Natural killer cell (primary cell): Measurements from ENCODE around the gene NOTUM. TPM values are rescaled to one million over a fixed set of nuclear protein-coding genes. Genes with fewer than 3 reads are reported as not detected.

Source experiments
- ATAC-seq, 3 donors: fragments of 150-1000 bp in 2 of 3; fragments of 200-7000 bp in 1 of 3; cut with Tn5 transposase; 1 replicate in 1 of 3; 2 replicates in 2 of 3; pipeline ENCODE4 v1.10.0; 2021; ENCODE audit warnings: mild to moderate bottlenecking in 2 of 3, moderate library complexity in 2 of 3
- DNase-seq, 2 donors: peaks; one replicate each; pipeline versions ENCODE4 v3.0.0 to v3.0.0-alpha.2; 2013 to 2021; ENCODE audit warnings: mixed read lengths in 1 of 2
- H3K27ac ChIP-seq: one replicate; pipeline ENCODE4 v1.5.1; 2013; ENCODE audit warnings: mild to moderate bottlenecking, low read length
- H3K27me3 ChIP-seq: one replicate; pipeline ENCODE4 v1.6.1; 2013; ENCODE audit warnings: low read length; ENCODE audit not compliant: control insufficient read depth, insufficient read depth
- H3K36me3 ChIP-seq: one replicate; pipeline ENCODE4 v1.6.1; 2013; ENCODE audit warnings: low read length; ENCODE audit not compliant: control insufficient read depth, insufficient read depth
- H3K4me1 ChIP-seq: one replicate; pipeline ENCODE4 v1.6.1; 2013; ENCODE audit warnings: low read length; ENCODE audit not compliant: control insufficient read depth, insufficient read depth
- H3K4me3 ChIP-seq: one replicate; pipeline ENCODE4 v1.5.1; 2013; ENCODE audit warnings: low read length
- H3K9me3 ChIP-seq: one replicate; pipeline ENCODE4 v1.6.1; 2013; ENCODE audit warnings: low read length; ENCODE audit not compliant: control insufficient read depth, insufficient read depth
- H3K27ac Mint-ChIP-seq, 2 donors: one replicate each; pipeline ENCODE4 v1.8.0; 2022; ENCODE audit warnings: mild to moderate bottlenecking in 2 of 2, mixed read lengths in 2 of 2, moderate library complexity in 1 of 2
- H3K27me3 Mint-ChIP-seq, 2 donors: one replicate each; pipeline ENCODE4 v1.8.0; 2022; ENCODE audit warnings: low read depth in 2 of 2, mixed read lengths in 2 of 2
- H3K36me3 Mint-ChIP-seq: one replicate; pipeline ENCODE4 v1.8.0; 2022; ENCODE audit warnings: mixed read lengths
- H3K4me1 Mint-ChIP-seq, 2 donors: one replicate each; pipeline ENCODE4 v1.8.0; 2022; ENCODE audit warnings: mixed read lengths in 2 of 2
- H3K4me3 Mint-ChIP-seq: one replicate; pipeline ENCODE4 v1.8.0; 2022; ENCODE audit warnings: mild to moderate bottlenecking, moderate library complexity, mixed read lengths
- H3K9me3 Mint-ChIP-seq, 2 donors: one replicate each; pipeline ENCODE4 v1.8.0; 2022; ENCODE audit warnings: mixed read lengths in 2 of 2
- WGBS: methylation state at CpG from one replicate; pipeline ENCODE4 v1.1.7; 2013; ENCODE audit warnings: missing lambda C conversion rate; ENCODE audit not compliant: insufficient coverage; 5-methylcytosine and 5-hydroxymethylcytosine counted together
- intact Hi-C: fragments of 100-400 bp; cut with micrococcal nuclease; formaldehyde crosslinking; loops from one replicate; pipeline ENCODE4 v1.14.2; 2022
- total RNA-seq, 4 donors: library from RNA; stranded (reverse); fragments of 120-200 nt in 1 of 4; gene quantifications; one replicate each; pipeline versions ENCODE4 v1.2.3 to v1.2.4, GENCODE V29; 2013 to 2022
- TF ChIP-seq, protein P1 (sequence below): fragments of 200-600 bp; IDR thresholded peaks from one replicate; pipeline ENCODE4 v1.8.0; 2022; ENCODE audit warnings: antibody characterized with exemption

The NOTUM gene
- total RNA-seq, 3 donors from 2014 or later (not counting 1 experiment from before 2014, with no cell fraction given) = not detected

DNA sequence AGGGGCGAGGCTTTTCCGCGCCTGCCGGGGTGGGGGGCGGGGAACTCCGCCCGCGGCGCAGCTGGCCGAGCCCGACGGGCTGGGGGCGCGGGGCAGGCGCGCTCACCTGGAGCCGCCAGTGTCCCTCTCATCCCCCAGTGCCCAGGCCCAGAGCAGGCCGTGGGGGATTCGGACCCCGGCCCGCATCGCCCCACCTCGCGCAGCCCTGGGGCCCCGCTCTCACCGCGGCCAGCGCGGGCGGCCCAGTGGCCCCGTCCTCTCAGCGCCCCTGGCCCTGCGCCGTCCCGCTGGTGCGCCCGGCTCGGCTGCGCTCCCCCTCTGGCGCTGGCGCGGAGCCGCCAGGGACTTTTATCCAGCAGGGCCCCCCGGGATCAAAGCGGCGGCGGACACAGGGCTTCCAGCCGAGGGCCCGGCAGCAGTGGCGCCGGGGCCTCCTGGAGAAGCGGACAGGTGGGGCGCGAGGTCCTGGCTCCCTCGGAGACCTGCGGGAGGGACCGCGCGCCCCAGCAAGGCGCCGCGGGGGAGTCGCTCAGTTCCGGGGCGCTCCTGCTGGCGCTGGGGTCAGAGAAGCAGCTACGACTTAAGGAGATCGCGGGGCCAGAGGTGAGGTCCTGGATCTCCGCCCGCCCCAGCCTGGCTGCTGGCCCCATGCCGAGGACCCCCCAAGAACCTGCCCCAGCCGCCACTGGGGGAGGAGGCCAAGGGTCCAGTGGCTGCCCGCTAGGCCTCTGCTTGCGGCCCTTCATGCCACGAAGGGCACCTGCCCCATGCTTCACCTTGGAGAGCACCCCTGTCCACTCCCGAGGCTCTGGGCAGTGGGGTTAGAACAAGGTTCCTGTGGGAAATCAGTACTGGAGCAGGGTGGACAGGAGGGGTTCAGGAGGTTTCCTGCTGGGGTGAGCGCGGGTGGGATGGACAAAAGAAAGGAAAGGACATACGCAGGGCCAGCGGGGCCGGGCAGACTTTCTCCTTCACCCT is 823 bp upstream of the NOTUM start:
- no peak overlapping the region for H3K27ac Mint-ChIP-seq
- peaks cover 24 to 33% of the 10 kb centered on the region in 2 donors for H3K27me3 Mint-ChIP-seq
- no peak overlapping the region for H3K27ac ChIP-seq
- H3K36me3 Mint-ChIP-seq = no peaks in the 10 kb centered on the region
- peaks cover 27% of the 10 kb centered on the region for H3K27me3 ChIP-seq
- ATAC-seq = no peak
- TF ChIP-seq, protein P1, sequence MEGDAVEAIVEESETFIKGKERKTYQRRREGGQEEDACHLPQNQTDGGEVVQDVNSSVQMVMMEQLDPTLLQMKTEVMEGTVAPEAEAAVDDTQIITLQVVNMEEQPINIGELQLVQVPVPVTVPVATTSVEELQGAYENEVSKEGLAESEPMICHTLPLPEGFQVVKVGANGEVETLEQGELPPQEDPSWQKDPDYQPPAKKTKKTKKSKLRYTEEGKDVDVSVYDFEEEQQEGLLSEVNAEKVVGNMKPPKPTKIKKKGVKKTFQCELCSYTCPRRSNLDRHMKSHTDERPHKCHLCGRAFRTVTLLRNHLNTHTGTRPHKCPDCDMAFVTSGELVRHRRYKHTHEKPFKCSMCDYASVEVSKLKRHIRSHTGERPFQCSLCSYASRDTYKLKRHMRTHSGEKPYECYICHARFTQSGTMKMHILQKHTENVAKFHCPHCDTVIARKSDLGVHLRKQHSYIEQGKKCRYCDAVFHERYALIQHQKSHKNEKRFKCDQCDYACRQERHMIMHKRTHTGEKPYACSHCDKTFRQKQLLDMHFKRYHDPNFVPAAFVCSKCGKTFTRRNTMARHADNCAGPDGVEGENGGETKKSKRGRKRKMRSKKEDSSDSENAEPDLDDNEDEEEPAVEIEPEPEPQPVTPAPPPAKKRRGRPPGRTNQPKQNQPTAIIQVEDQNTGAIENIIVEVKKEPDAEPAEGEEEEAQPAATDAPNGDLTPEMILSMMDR = no peak
- no peak overlapping the region for H3K4me3 ChIP-seq
- peak overlapping the region; percentile 52 for H3K4me3 Mint-ChIP-seq
- H3K36me3 ChIP-seq = no peaks in the 10 kb centered on the region
- no peaks in the 10 kb centered on the region for H3K9me3 Mint-ChIP-seq
- H3K4me1 Mint-ChIP-seq = no peaks in the 10 kb centered on the region
- 25% methylated on average over 82 of the region's 82 CpGs for WGBS
- no peak for DNase-seq
- H3K9me3 ChIP-seq = no peaks in the 10 kb centered on the region
- peaks cover 28% of the 10 kb centered on the region for H3K4me1 ChIP-seq
- intact Hi-C loops = loop anchor here (5.0 kb wide), 1 partner anchor 75 kb away; the partner anchor contains the start of gene DCXR

DNA sequence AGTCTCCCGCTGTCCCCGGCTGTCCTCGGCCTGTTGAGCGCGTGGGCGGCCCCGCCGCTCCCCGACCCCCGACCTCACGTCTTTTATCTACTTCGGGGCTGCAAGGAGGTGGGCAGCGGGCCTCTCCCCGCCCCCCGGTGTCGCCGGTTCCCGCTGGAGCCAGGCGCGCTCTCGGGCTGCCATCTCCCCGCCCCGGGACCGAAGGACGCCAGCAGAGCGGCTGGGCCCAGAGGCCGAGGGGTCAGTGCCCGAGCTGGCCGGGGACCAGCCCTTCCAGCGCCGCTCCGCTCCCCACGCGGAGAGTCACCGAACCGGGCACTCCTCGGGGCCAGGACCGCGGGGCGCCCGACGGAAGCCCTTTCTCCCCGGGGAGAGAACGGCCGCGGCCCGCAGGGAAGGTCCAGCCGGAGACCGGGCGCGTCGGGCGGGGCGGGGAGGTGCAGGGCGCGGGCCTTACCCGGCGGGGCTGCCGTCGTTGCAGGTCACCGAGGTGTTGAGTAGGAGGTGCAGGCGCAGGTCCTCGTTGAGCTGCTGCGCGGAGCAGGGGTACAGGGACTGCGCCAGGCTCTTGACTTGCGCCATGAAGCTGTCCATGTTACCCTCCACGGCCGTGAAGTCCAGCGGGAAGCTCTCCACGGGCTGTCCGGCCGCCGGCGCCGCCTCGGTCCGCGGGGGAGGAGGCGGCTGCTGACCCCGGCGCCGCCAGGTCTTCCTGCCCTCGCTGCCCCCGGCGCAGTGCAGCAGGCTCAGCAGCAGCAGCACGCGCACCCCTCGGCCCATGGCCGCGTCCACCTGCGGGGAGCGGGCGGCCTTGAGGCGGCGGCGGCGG is 643 bp downstream of the NOTUM start:
- Histone ChIP-seq H3K36me3 (no peaks in the 10 kb centered on the region), H3K27me3 (peaks cover 25% of the 10 kb centered on the region), H3K27ac (no peak overlapping the region), H3K4me1 (peaks cover 28% of the 10 kb centered on the region), H3K4me3 (peak overlapping the region; percentile 7), H3K9me3 (no peaks in the 10 kb centered on the region)
- DNase-seq (peak in 1 of 2 donors; percentile 43), ATAC-seq (no peak)
- Mint-ChIP-seq H3K4me1 (no peaks in the 10 kb centered on the region), H3K36me3 (no peaks in the 10 kb centered on the region), H3K27me3 (peaks cover 24 to 30% of the 10 kb centered on the region in 2 donors), H3K4me3 (no peak overlapping the region), H3K9me3 (no peaks in the 10 kb centered on the region), H3K27ac (no peak overlapping the region)
- 6% methylated on average over 98 of the region's 98 CpGs for WGBS
- TF ChIP-seq, protein P1 = no peak
- intact Hi-C loops = loop anchor here (5.0 kb wide), 1 partner anchor 77 kb away; the partner anchor contains the start of gene DCXR

DNA sequence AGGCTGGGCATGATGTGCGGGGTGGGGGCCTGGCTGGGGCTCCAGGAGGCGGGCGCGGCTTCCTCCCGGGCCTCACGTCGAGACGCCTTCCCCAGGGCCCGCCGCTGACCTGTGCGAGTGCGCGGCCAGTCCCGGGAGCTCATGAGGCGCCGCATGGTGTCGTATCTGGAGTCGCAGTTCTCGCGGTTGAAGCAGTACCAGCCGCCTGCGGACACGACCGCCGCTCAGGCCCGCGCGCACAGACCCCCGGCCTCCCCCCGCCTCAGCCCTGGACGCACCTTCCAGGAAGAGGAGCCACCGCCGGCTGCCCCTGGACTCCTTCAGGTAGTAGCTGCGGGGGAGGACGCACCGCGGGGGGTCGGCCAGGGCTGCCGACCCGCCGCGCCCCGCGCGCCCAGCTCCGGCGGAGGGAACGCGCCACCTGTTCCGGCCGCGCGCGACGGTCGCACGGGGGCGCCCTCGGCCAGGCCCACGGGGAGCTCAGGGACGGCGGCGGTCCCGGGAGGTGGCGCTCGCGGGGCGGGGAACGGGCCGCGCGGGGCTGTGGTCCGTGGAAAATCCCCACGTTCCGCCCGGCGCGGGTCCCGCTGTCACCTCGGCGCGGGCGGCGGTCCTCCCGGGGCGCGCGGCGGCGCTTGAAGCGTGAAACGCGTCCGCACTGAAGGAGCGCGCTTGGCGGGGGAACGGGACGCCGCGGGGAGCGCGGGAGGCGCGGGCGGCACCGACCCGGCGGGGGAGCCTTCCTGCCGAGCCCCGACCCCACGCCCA is 1.4 kb downstream of the NOTUM start:
- peak overlapping the region; percentile 68 for H3K4me3 Mint-ChIP-seq
- Histone ChIP-seq H3K4me1 (peaks cover 28% of the 10 kb centered on the region), H3K9me3 (no peaks in the 10 kb centered on the region), H3K4me3 (peak overlapping the region; percentile 7), H3K36me3 (no peaks in the 10 kb centered on the region), H3K27me3 (peaks cover 25% of the 10 kb centered on the region), H3K27ac (no peak overlapping the region)
- no peaks in the 10 kb centered on the region for H3K4me1 Mint-ChIP-seq
- ATAC-seq (peak; percentile 95 to 96 (median 96)), DNase-seq (peak; percentile 84 to 93)
- TF ChIP-seq, protein P1 = peak; percentile 87
- under 1% methylated on average over 112 of the region's 112 CpGs for WGBS
- no peak overlapping the region for H3K27ac Mint-ChIP-seq
- no peaks in the 10 kb centered on the region for H3K36me3 Mint-ChIP-seq
- peaks cover 19 to 28% of the 10 kb centered on the region in 2 donors for H3K27me3 Mint-ChIP-seq
- intact Hi-C loops = loop anchor here (1.0 to 5.0 kb wide), 2 partner anchors 78 to 195 kb away; partner anchors contain the start of gene DCXR
- H3K9me3 Mint-ChIP-seq = no peaks in the 10 kb centered on the region
